OCI-LY3 (cell line): ENCODE measurements around the gene ZBTB44.

ENCODE experiments used
- H2AFZ ChIP-seq: fragments of 200-600, 300-600 bp; shearing (Covaris generic); 2 replicates; pipeline ENCODE4 v1.6.0; 2014; ENCODE audit warnings: antibody characterized with exemption, low read depth, low read length
- H3K27ac ChIP-seq: fragments of 200-600, 300-600 bp; sonication (generic); 2 replicates; pipeline ENCODE4 v1.5.1; 2014; ENCODE audit warnings: mild to moderate bottlenecking, low read length, moderate library complexity, mixed read lengths
- H3K27me3 ChIP-seq: fragments of 200-600, 300-600 bp; sonication (generic); 2 replicates; pipeline ENCODE4 v1.6.1; 2014; ENCODE audit warnings: low read depth, low read length, mixed read lengths
- H3K36me3 ChIP-seq: fragments of 200-600, 300-600 bp; sonication (generic); replicated peaks from 2 replicates; pipeline ENCODE3; 2014; ENCODE audit warnings: low read depth, low read length, mixed read lengths
- H3K4me1 ChIP-seq: fragments of 300-600, 200-600 bp; sonication (generic); 2 replicates; pipeline ENCODE4 v1.6.1; 2014; ENCODE audit warnings: low read length, mixed read lengths
- H3K4me2 ChIP-seq: fragments of 200-600, 300-600 bp; sonication (generic); 2 replicates; pipeline ENCODE4 v1.6.1; 2014; ENCODE audit warnings: low read length, mixed read lengths
- H3K4me3 ChIP-seq: fragments of 300-600, 200-600 bp; sonication (generic); 2 replicates; pipeline ENCODE4 v1.5.1; 2014; ENCODE audit warnings: antibody characterized with exemption, mild to moderate bottlenecking, low read length, moderate library complexity
- H3K79me2 ChIP-seq: fragments of 300-600, 200-600 bp; shearing (Covaris generic); 2 replicates; pipeline ENCODE4 v1.6.1; 2014; ENCODE audit warnings: mild to moderate bottlenecking, low read length, mixed read lengths
- H3K9ac ChIP-seq: fragments of 300-600, 200-600 bp; shearing (Covaris generic); 2 replicates; pipeline ENCODE4 v1.6.0; 2014; ENCODE audit warnings: mild to moderate bottlenecking, low read length, moderate library complexity
- H3K9me3 ChIP-seq: fragments of 200-600, 300-600 bp; shearing (Covaris generic); 2 replicates; pipeline ENCODE4 v1.6.1; 2014; ENCODE audit warnings: low read length, mixed read lengths; ENCODE audit not compliant: insufficient read depth
- H4K20me1 ChIP-seq: fragments of 200-600, 300-600 bp; sonication (generic); 2 replicates; pipeline ENCODE4 v1.6.1; 2016; ENCODE audit warnings: low read length, mixed read lengths; ENCODE audit not compliant: insufficient read depth
- EZH2phosphoT487 ChIP-seq: fragments of 200-600 bp; shearing (Covaris generic); IDR thresholded peaks from 2 replicates; pipeline ENCODE4 v1.6.1; 2018; ENCODE audit warnings: antibody characterized with exemption, mixed run types, low read depth
- TF ChIP-seq, protein P1 (sequence below): fragments of 200-600, 300-600 bp; sonication (generic); IDR thresholded peaks from 2 replicates; pipeline ENCODE4 v1.5.1; 2014; ENCODE audit warnings: antibody characterized with exemption, low read length, low read depth

The ZBTB44 gene

GRCh38 chr11:130330101-130330684, 15.5 kb upstream of the ZBTB44 start:
- no peak for TF ChIP-seq EZH2phosphoT487
- H2AFZ ChIP-seq = no peak overlapping the region
- H3K9me3 ChIP-seq = no peaks in the 10 kb centered on the region
- no peaks in the 10 kb centered on the region for H3K79me2 ChIP-seq
- H4K20me1 ChIP-seq = no peaks in the 10 kb centered on the region
- H3K36me3 ChIP-seq = no peaks in the 10 kb centered on the region
- no peak overlapping the region for H3K27ac ChIP-seq
- H3K4me3 ChIP-seq = no peak overlapping the region
- H3K9ac ChIP-seq = no peak overlapping the region
- H3K4me1 ChIP-seq = no peaks in the 10 kb centered on the region
- no peaks in the 10 kb centered on the region for H3K27me3 ChIP-seq
- no peak overlapping the region for H3K4me2 ChIP-seq

DNA sequence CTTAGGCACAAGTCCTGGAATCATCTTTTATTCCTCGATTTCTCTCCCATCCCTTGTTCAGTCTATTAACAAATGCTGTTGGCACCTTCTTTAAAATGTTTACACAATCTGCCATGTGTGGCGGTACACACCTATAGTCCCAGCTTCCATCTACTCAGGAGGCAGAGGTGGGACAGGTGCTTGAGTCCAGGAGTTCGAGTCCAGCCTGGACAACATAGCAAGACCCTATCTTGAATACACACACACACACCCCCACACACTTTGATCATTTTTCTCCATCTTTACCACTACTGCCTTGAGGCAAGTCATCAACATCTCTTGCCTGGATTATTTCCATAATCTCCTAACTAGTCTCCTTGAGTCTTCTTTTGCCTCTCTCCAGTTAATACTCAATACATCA, 13.7 kb upstream of the ZBTB44 start:
- TF ChIP-seq, protein P1, sequence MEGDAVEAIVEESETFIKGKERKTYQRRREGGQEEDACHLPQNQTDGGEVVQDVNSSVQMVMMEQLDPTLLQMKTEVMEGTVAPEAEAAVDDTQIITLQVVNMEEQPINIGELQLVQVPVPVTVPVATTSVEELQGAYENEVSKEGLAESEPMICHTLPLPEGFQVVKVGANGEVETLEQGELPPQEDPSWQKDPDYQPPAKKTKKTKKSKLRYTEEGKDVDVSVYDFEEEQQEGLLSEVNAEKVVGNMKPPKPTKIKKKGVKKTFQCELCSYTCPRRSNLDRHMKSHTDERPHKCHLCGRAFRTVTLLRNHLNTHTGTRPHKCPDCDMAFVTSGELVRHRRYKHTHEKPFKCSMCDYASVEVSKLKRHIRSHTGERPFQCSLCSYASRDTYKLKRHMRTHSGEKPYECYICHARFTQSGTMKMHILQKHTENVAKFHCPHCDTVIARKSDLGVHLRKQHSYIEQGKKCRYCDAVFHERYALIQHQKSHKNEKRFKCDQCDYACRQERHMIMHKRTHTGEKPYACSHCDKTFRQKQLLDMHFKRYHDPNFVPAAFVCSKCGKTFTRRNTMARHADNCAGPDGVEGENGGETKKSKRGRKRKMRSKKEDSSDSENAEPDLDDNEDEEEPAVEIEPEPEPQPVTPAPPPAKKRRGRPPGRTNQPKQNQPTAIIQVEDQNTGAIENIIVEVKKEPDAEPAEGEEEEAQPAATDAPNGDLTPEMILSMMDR = no peak
- no peak for TF ChIP-seq EZH2phosphoT487
- Histone ChIP-seq H2AFZ (no peak overlapping the region), H3K4me2 (no peak overlapping the region), H3K4me3 (no peak overlapping the region), H4K20me1 (no peaks in the 10 kb centered on the region), H3K27me3 (no peaks in the 10 kb centered on the region), H3K79me2 (no peaks in the 10 kb centered on the region), H3K27ac (no peak overlapping the region), H3K9me3 (no peaks in the 10 kb centered on the region), H3K36me3 (no peaks in the 10 kb centered on the region), H3K4me1 (no peaks in the 10 kb centered on the region), H3K9ac (no peak overlapping the region)

- Histone ChIP-seq H3K4me1 (peaks cover 4% of the 10 kb centered on the region; the same call in 1 of the 2 replicates), H3K4me2 (no peak overlapping the region), H3K36me3 (peaks cover 3% of the 10 kb centered on the region), H3K4me3 (no peak overlapping the region), H3K9me3 (no peaks in the 10 kb centered on the region), H3K27me3 (no peaks in the 10 kb centered on the region), H4K20me1 (no peaks in the 10 kb centered on the region), H3K79me2 (no peaks in the 10 kb centered on the region), H3K27ac (no peak overlapping the region), H2AFZ (no peak overlapping the region), H3K9ac (no peak overlapping the region)
- no peak for TF ChIP-seq EZH2phosphoT487
- TF ChIP-seq, protein P1 = no peak
These were observed 13.0 kb upstream of the ZBTB44 start for GRCh38 chr11:130327716-130328115.

- no peak overlapping the region for H3K27ac ChIP-seq
- peaks cover 9% of the 10 kb centered on the region for H3K36me3 ChIP-seq
- H4K20me1 ChIP-seq = no peaks in the 10 kb centered on the region
- no peak for TF ChIP-seq EZH2phosphoT487
- TF ChIP-seq, protein P1 = no peak
- no peak overlapping the region for H2AFZ ChIP-seq
- H3K4me2 ChIP-seq = no peak overlapping the region
- no peaks in the 10 kb centered on the region for H3K79me2 ChIP-seq
- H3K4me1 ChIP-seq = peaks cover 5% of the 10 kb centered on the region; the same call in 1 of the 2 replicates
- H3K27me3 ChIP-seq = no peaks in the 10 kb centered on the region
- peaks cover 8% of the 10 kb centered on the region; the same call in 1 of the 2 replicates for H3K9me3 ChIP-seq
- no peak overlapping the region for H3K9ac ChIP-seq
- no peak overlapping the region for H3K4me3 ChIP-seq
These were observed 11.0 kb upstream of the ZBTB44 start for GRCh38 chr11:130325691-130326090.
